NCI-H1092 treated with DMSO at 0.1 percent for 48 hours (cell line): Measurements from ENCODE around the gene CYBA.

Source experiments
- DNase-seq: peaks from one replicate; lab custom pipeline; 2025; lab: John Stamatoyannopoulos, UW

The CYBA gene

DNA sequence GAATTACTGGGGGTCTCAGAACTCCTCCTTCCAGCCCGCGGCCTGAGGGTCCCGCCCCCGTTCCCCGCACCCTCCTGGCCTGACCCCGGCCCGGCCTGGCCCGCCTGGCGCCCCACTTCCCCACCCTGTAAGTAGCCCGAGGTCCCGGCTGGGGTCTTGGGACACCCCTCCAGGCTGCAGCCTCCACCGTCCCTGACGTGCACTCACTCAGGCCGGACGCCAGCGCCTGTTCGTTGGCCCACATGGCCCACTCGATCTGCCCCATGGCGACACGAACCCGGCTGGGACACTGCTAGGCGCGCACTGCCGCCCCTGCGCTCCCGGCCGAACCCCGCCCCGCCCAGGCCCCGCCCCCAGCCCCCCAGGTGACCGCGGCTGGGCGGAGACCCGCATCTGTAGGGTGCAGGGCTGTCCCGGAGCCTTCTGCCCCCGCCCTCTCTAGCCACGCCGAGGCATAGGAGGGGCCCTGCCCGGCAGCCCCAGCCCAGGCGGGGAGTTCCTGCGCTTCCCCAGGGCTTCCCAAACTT, at the start of gene CYBA:
CYBA (minus strand) TSS at position 305 of the 527 bp plus-strand sequence; CDS start at position 265, 40 bp downstream.
- DNase-seq = no peak

DNA sequence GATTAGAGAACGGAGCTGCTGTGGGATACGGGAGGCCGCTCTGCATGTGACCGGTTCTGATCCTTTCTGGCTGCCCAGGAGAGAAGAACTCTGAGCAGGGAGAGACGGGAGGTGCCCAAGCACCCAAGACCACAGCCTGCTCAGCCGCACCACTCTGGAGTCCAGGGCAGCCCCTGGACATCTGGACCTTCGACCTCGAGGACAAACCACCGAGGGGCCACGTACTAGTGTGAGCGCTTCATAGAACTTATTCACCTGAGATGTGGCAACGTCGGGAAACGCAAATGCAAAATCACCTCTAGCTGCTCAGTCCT, 49.4 kb upstream of the CYBA start:
- DNase-seq = no peak

DNA sequence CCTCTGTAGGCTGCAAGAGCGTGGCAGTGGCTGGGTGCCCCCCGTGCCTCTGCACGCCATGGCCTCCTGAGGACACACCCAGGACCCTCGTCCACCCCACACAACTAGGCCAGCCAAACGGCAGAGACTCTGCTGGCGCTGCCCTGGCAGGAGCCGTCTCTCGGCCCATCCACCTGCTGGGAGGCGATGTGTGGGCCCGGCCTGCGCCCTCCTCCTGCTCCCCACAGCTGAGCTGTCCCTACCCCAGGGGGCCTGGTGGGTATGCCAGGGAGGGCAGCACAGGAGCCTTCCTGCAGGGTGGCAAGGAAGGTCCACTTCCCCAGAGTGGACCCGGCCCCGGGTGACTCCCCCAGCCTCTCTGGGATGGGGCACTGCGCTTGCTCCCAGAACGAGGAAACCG, 48.3 kb upstream of the CYBA start:
- DNase-seq = no peak

DNA sequence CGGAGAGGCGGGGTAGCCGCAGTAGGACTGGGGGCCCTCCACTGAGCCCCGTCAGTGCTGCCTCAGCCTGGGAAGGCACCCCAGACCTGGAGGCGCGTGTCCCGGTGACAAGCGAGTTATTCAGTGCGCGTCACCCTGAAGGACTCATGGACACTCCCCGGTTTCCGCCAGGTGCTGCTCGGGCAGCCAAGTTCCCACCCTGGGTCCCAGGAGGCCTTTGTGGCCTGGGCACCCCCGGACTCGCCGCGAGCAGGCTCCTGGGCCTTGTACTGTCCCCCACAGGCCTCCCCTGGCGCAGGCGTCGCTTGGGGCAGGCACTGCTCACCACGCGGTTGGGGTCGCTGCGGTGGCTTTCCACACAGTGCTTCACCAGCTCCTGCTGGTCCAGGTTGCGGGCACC, 47.8 kb upstream of the CYBA start:
- no peak for DNase-seq

DNA sequence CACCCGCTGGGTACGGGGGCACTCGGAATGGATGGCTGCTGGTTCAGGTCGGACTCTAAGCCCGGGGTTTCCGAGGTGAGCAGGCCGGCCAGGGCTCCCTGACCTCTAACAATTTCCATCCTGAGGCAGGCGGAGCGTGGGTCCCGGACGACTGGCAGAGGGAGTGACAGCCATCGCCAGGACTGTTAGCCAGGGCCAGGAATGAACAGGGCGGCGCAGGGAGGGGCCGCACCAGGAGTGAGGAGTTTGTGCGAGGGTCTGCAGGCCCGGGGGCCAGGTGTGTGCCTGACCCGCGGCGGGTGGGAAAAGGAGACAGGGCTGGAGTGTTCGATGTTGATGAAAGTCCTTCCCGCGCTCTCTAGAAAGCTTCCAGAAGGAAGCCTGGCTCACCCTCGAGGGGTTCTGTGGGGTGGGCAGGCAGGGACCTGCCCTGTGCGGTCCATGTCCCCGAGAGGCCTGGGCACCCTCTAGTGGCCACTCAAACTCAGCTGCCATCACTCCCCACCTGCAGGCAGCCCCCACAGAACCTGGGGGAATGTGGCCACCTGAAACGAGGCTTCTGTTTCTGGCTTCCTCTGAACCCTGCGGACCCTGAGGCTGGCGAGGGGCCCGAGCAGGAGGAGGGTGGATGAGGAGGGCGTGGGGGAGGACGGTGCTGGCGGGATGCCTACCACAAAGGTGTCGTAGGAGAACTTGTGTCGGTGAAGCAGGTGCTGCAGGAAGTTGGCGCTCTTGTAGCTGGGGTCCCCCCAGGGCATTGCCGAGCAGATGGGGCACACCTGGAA, 47.2 kb upstream of the CYBA start:
- DNase-seq = no peak

DNA sequence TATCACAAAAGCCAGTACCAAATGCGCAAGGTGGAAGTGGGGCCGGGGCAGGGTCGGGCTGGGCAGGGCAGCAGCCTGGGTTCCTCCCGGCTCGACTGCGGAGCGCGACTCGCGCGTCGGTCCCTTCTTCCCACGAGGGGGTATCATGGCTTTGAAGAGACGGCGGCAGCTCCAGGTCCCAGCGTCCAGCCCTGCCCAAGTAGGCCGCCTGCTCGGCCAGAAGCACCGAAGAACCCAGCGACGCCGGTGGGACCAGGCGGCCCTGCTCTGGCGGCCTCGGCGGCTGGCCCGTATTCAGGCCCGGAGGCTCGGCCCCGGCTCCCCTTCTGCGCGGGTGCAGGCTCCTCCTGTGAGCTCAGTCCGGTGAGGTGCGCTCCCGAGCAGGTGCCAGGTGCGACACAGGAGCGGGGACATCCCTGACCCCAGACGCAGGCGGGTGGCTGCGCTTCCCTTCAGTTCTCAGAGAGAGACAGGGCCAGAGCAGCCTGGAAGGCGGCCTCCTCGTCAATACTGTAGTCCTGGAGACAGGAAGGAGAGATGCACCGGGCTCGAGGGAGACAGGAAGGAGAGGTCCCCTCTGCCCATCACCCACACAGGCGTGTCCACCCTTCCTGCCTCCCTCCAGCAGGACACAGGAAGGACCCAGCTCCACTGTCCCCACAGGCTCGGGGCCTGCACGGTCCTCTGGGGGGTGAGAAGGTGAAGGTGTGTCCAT, 46.4 kb upstream of the CYBA start:
- DNase-seq = no peak

DNA sequence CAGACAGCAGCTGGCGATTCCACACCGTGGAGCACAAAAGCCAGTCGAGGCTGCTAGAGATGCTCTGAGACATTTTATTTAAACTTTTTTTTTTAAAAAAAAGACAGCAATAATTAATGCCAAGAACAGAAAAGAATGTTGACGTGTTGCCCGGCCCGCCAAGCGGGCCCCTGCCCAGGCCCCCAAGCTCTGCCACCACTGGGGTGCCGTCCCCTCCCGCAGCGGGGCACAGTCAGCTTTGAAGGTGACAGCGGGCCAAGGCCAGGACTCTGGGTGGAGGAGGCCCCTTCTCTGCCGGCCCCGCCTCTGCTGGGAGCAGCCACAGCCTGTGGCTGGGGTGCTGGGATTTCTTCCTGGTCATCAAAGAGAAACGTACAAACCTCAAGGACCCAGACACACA, 45.6 kb upstream of the CYBA start:
- DNase-seq = no peak

DNA sequence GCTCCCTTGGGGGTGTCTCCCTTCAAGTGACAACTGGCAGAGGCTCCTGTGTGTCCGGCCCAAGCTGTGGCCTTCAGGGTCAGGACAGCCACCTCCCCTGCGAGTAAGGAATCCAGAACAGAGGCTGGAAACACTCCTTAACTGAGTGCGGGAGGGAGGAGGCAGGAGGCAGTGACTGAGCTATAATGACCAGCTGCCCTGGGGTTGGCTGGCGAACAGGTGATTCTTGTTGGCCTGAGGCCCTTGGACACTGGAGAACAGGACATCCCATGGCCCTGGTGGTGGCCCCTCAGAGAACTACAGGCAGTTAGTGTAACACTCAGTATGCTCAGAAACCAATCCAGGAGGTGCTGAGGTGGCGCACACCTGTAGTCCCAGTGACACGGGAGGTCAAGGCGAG, 44.9 kb upstream of the CYBA start:
- no peak for DNase-seq

DNA sequence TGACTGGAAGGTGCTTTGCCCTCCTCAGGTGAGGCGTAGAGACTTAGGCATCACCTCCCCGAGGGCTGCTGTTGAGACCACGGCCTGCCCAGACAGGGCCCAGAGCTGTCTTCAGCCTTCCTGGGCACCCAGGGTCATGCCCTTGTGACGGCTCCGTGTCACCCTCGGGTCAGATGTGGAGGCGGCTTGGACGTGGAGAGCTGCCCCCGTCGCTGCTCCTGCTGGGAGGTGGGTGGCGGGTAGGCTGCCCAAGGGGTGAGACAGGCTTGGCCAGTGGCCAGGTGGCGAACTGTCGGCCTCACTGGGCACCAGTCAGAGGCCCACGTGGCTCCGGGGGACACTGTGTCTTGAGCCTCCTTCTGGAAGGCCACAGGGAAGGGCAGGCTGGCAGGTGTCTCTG, 44.4 kb upstream of the CYBA start:
- no peak for DNase-seq

DNA sequence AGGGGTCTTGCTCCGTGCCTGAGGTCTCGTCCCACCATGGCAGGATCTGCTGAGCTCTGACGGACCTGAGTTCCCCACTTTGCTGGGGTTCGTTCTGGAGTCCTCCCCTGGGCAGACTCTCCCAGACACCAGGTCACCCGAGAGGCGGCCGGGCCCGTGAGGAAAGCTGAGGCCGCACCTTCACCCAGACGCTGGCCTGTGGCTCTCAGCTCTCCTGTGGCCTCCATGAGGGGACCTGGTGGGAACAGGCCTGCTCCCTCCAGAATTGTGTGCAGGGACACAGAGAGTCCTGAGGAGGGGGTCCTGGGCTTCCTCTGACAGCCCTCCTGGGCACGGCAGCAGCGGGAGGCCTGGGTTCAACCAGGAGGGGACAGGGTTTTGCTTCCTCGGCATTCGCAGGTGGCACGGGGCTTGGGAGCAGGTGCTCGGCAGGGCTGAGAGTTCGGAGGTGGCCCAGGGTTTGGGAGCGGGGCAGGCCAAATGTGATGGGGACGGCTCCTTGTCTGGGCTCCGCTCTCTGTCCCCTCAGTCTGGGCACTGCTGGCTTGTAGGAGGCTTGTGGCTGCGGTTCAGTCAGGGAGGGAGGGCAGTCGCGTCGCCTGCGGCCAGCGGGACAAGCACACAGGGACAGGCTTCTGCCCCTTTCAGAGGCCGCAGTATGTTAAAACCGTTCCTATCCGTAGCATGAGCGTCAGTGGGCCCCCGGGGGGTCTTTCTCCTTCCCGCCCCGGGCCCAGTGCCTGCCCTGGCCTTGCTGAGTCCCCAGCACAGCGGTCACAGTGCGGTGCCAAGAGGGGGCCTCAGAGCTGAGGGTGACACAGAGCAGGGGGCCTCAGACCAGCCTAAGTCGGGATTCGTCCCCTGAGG, 43.6 kb upstream of the CYBA start:
- no peak for DNase-seq

DNA sequence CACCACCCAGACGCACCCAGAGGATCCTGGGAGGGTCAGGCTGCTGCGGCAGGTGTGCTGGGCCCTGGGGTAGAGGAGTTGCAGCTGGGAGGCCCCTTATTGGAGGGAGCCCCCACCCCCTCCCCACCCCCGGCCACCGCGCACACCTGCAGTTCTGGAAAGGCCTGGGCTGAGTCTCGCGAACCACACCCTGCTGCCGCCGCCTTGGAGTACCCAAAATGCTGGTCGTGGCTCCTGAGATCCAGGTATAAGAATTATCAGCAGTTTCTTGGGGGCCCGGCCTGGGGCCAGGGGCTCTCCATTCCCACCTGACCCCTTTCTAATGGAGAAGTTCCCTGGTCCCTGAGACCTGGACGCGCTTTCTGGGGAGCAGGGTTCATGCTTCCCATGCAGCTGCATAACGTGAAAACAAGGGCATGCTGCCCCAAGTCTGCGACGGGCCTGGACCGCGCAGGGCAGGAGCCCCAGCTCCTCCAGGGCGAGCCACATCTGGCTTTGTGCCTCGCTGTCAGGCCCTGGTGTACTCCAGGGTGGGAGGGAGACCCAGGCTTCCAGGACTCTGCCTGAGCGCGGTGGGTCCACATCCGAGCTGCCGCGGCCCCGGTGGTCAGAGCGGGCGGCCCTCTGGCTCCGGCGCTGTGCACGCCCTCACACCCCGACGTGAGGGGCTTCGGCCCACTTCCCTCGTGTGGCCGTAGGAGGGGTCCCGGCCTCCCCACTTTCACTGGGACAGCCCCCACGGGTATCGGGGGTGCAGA, 42.7 kb upstream of the CYBA start:
- DNase-seq = no peak

DNA sequence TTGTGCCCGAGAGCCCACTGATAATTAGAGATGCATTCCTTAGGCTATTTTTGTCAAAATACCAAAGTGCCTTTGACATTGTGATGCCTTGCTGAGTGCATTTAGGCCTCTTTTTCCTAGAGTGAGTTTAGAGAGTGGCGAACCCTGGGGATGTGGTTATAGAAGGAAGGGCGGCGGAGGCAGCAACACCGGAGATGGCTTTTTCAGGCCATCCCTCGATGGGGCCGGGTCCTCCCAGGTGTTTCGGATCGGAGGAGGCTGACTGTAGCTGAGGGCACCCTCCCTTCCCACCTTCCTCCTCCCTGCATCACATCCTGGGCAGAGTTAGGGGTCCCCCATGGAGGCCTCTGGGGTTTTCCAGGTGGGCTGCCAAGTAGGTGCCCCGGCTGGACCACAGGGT, 42.0 kb upstream of the CYBA start:
- DNase-seq = no peak

DNA sequence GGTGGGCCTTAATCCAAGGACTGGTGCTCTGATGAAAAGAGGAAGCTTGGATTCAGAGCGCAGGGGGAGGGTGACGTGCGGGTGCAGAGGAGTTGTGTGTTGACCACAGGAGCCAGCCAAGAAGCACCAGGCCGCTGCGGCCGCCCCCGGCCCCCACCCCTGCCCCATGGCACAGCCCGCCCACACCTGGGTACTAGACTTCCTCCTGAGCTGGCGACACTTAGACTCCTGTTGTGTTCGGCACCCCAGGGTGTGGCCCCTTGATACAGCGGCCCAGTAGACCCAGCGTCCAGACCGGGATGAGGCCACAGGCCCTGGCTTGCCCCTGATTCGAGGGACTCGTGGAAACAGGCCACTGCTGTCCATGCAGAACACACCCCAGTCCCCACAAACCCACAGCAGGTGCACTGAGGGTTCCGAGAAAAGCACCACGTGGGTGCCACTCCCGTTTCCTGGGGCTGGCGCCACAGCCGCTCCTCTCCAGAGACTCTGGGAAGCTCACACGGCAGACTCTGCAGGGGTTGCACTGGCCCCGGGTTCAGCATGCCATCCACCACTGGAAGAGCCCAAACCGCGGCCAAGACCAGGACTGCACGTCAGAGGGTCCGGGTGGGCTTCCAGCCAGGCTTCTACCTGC, 41.2 kb upstream of the CYBA start:
- DNase-seq = no peak

DNA sequence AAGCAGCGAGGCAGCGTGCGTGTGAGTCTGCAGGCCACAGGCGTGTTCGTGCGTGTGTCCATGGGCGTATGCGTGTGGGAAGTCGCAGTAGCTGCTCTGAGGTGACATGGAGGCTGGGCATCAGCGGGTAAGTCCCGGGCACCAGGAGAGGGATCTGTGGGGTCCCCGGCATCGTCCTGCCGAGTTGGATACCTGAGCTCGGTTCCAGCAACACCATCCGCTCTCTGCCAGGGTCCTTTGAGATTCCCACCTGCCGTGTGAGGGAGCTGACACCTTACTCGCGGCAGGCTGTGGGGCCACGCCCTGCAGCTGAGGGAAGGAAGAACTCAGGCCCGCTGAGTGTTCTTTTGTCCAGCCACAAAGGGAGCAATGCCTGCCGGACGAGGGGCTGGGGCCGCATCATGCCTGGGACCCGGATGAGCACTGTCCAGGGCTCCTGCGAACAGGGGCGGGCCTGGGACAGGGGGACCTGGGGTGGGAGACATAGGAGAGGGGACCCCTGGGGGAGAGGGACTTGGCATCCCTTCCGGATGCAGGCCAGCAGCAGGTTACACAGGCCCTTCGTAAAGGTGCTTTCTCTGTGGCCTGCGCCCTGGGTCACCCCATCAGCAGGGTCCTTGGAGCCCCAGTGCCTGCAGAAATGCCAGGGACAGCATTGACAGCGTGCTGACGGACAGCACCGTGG, 40.4 kb upstream of the CYBA start:
- DNase-seq = no peak

DNA sequence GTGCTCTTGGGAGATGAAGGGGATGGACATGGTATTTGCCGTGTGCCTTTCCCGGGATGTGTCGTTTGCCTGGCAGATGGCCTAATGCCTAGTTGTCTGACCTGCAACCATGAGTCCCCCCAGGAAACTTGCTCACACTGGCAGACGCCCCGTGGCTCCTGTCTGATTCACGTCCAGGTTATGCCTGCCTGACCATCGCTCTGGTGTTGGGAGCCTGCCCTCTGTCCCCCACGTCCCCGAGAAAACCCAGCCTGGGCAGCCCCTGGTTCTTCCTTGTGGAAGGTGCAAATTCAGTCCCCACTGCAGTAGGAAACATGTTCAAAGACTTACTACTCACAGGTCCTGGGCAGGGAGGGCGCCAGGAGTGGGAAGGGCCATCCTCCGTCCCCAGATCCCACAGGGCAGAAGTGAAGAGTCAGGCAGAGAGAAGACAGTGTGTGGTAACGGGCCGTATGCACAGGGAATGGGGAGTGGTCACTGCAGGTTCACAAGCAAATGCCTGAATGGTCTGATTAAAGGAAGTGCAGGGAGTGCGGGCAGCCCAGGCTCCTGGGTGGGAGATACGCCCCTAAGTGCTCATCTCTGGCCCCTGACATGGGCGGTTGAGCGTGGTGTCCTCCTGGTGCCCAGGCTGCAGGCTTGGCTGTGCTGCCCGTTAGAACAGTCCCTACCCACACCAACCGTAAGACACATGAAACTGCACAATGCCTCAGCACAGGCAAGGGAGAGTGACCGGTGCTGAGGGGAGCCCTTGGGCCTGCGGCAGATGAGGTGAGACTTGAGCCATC, 39.7 kb upstream of the CYBA start:
- DNase-seq = no peak

DNA sequence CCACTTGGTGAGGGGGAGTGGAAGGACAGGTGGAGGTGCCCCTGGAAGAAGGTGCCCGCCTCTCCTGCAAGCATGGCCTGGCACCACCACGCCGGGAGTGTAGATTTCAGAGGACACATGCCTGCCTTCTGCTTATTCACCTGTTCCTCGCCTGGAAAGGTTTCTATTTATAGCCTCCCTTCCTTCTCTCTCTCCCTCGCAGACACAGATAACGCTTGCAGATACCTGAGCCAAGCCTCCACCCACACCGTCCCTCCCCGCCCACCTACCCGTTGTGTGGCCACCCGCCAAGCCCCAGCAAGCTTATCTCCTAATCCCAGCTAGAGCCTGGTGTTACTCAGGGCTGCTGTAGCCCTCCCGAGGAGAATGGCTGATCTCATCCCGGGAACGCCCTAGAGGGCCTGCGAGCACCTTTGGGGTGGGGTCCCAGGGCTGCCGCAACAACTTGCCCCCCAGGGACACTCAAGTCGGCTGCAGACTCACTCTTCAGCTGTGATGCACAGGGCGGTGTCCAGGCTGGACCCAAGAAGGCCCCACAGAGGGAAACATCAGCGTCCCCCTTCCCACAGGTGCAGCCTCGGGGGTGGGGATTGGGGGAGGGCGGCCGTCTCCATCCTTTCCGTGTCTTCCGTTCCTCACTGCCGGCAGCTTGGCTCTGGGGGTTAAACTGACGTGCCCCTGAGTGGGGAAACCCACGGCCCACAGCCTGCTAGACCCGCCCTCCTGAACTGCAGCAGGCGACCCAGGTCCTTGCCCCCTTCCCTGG, 37.3 kb upstream of the CYBA start:
- peak; percentile 33 for DNase-seq

DNA sequence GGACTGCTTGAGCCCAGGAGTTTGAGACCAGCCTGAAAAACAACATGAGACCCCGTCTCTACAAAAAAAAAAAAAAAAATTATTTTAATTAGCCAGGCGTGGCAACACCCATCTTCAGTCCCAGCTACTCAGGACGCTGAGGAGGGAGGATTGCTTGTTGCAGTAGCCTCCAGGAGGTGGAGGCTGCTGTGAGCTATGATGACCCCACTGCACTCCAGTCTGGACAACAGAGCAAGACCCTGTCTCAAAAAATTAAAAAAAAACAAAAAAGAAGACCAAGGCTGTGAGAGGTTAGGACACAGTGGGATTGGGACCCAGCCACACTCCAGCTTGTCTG, 36.8 kb upstream of the CYBA start:
- DNase-seq = no peak

DNA sequence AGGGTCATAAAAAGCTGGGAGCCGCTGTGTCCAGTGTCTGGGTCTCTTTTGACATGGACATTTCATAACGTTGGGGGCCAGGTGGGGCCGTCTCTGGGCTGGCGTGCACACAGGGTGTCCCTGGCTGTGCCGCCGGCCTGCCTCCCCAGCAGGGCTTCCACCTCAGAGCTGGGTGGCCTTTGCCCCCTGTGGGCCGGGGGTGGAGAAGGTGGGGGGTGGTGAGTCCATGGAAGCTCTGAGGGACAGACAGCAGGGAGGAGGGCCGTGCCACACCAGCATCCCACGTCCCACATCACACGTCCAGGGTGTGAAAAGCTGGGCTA, 36.4 kb upstream of the CYBA start:
- DNase-seq = no peak

DNA sequence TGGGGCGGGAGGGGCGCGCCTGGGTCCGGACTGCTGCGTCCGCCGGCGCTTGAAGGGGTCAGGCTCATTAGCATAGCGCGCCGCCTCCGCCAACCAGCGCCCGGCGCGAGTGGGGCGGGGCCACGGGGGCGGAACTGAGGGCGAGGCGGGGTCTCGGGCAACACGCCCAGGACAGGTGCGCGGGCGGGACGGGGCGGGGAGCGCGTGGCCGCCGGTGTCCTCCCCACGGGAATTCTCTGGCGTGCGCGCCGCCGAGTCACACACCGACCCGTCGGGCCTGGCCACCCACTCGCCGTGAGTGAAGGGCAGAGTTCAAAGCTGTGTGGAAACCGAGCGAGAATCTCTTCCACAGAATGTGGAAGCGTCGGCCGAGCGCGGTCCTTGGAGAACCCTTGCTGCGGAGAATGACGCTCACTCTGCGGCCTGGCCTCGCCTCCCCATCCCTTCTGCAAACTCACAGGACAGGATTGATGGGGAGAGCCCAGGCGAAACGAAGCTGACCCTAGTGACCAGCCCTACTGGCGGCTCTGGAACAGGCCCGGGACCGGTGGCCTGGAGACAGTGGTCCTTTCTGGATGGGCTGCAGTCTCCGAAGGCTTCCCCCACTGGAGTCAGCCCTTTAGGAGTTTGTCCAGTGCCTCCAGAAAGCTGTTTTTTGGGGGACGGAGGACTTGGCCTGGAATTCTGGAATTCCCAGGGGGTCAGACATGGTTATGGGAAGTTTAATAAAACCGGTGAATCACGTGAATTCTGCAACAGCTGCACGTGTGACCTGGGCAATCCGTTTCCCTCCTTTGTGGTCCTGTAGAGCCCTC, 35.8 kb upstream of the CYBA start, which contains the start of gene SNAI3:
SNAI3 (minus strand) TSS at position 69 of the 815 bp plus-strand sequence. CDS start 101 bp downstream, outside the sequence.
- DNase-seq = peak; percentile 48
